MM.1S (cell line): ENCODE data around the gene ERICH6.

Source experiments
- DNase-seq: peaks from one replicate; pipeline ENCODE4 v3.0.0-alpha.2; 2015
- H2AFZ ChIP-seq: fragments of 300-600 bp; sonication (generic); 2 replicates; pipeline ENCODE4 v1.6.0; 2016; ENCODE audit warnings: antibody characterized with exemption, low read length
- H3F3A ChIP-seq: fragments of 300-600 bp; sonication (generic); 2 replicates; pipeline ENCODE4 v1.6.1; 2016; ENCODE audit warnings: mild to moderate bottlenecking, antibody characterized with exemption, low read length, moderate library complexity, mixed read lengths; ENCODE audit not compliant: insufficient read depth
- H3K27ac ChIP-seq: fragments of 300-600 bp; sonication (generic); 2 replicates; pipeline ENCODE4 v1.5.1; 2016; ENCODE audit warnings: mild to moderate bottlenecking, low read length
- H3K27me3 ChIP-seq: fragments of 300-600 bp; sonication (generic); replicated peaks from 2 replicates; pipeline ENCODE4 v1.6.0; 2016; ENCODE audit warnings: low read length; ENCODE audit not compliant: insufficient read depth
- H3K36me3 ChIP-seq: fragments of 300-600 bp; sonication (generic); replicated peaks from 2 replicates; pipeline ENCODE4 v1.6.1; 2016; ENCODE audit warnings: mild to moderate bottlenecking, low read length, mixed read lengths; ENCODE audit not compliant: insufficient read depth
- H3K4me1 ChIP-seq: fragments of 300-600 bp; sonication (generic); 2 replicates; pipeline ENCODE4 v1.6.1; 2016; ENCODE audit warnings: low read length, mixed read lengths
- H3K4me2 ChIP-seq: fragments of 300-600 bp; sonication (generic); 2 replicates; pipeline ENCODE4 v1.6.0; 2016; ENCODE audit warnings: low read depth, low read length
- H3K4me3 ChIP-seq: fragments of 300-600 bp; sonication (generic); 2 replicates; pipeline ENCODE4 v1.5.1; 2016; ENCODE audit warnings: low read length, mixed read lengths
- H3K79me2 ChIP-seq: fragments of 300-600 bp; sonication (generic); 2 replicates; pipeline ENCODE4 v1.6.1; 2016; ENCODE audit warnings: mixed run types, low read length, mixed read lengths
- H3K9ac ChIP-seq: fragments of 300-600 bp; sonication (generic); 2 replicates; pipeline ENCODE4 v1.6.1; 2016; ENCODE audit warnings: low read length, mixed read lengths
- H3K9me2 ChIP-seq: fragments of 300-600 bp; sonication (generic); replicated peaks from 2 replicates; pipeline ENCODE4 v1.6.1; 2016; ENCODE audit warnings: mild to moderate bottlenecking, low read length, mixed read lengths; ENCODE audit not compliant: insufficient read depth
- H3K9me3 ChIP-seq: fragments of 300-600 bp; sonication (generic); replicated peaks from 2 replicates; pipeline ENCODE4 v1.6.1; 2016; ENCODE audit warnings: mild to moderate bottlenecking, low read length, mixed read lengths; ENCODE audit not compliant: insufficient read depth
- H4K20me1 ChIP-seq: fragments of 300-600 bp; sonication (generic); 2 replicates; pipeline ENCODE4 v1.6.1; 2016; ENCODE audit warnings: mild to moderate bottlenecking, low read length, moderate library complexity, mixed read lengths; ENCODE audit not compliant: insufficient read depth
- EZH2 ChIP-seq: fragments of 300-600 bp; sonication (generic); optimal IDR thresholded peaks from 2 replicates; pipeline ENCODE3; 2017; ENCODE audit warnings: low read depth, mild to moderate bottlenecking, antibody characterized with exemption, low read length, mixed read lengths
- EZH2phosphoT487 ChIP-seq: fragments of 300-600 bp; sonication (generic); IDR thresholded peaks from 2 replicates; pipeline ENCODE4 v1.6.1; 2018; ENCODE audit warnings: antibody characterized with exemption, low read length
- TF ChIP-seq, protein P1 (sequence below): fragments of 300-600 bp; sonication (generic); IDR thresholded peaks from 2 replicates; pipeline ENCODE4 v1.5.1; 2016; ENCODE audit warnings: antibody characterized with exemption, low read length, mixed read lengths

ERICH6 gene

DNA sequence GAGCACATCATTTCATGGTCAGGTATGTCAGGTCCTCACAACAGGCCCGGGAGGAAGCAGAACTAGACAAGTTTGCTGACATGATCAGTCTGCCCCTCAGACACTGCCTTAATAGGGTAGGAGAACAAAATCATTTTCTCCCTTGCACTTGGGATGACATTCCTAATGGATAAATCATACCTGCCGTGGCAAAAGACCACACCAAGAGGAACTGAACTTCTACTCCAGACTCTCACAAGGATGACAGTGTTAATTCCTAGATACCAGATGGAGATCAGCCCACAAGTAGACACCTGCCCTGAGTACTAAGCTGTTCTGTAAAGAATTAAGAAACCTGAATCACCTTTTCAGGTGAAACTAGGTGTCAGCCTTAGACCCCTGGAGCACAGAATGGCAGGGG, 39.8 kb upstream of the ERICH6 start:
- H4K20me1 ChIP-seq: peaks cover 43% of the 10 kb centered on the region
- H3K9ac ChIP-seq: no peak overlapping the region

GRCh38 chr3:150742679-150743078, 39.0 kb upstream of the ERICH6 start:
- Histone ChIP-seq H3F3A (no peaks in the 10 kb centered on the region), H2AFZ (no peak overlapping the region), H3K79me2 (peaks cover 72% of the 10 kb centered on the region), H3K9me3 (no peaks in the 10 kb centered on the region), H3K4me1 (peaks cover 21% of the 10 kb centered on the region), H3K36me3 (peaks cover 6% of the 10 kb centered on the region), H3K9me2 (no peaks in the 10 kb centered on the region), H3K27ac (no peak overlapping the region), H3K9ac (no peak overlapping the region), H3K27me3 (no peaks in the 10 kb centered on the region), H4K20me1 (peaks cover 39% of the 10 kb centered on the region), H3K4me2 (no peak overlapping the region), H3K4me3 (no peak overlapping the region)
- no peak for DNase-seq
- TF ChIP-seq EZH2: no peak
- TF ChIP-seq EZH2phosphoT487: no peak
- TF ChIP-seq, protein P1, sequence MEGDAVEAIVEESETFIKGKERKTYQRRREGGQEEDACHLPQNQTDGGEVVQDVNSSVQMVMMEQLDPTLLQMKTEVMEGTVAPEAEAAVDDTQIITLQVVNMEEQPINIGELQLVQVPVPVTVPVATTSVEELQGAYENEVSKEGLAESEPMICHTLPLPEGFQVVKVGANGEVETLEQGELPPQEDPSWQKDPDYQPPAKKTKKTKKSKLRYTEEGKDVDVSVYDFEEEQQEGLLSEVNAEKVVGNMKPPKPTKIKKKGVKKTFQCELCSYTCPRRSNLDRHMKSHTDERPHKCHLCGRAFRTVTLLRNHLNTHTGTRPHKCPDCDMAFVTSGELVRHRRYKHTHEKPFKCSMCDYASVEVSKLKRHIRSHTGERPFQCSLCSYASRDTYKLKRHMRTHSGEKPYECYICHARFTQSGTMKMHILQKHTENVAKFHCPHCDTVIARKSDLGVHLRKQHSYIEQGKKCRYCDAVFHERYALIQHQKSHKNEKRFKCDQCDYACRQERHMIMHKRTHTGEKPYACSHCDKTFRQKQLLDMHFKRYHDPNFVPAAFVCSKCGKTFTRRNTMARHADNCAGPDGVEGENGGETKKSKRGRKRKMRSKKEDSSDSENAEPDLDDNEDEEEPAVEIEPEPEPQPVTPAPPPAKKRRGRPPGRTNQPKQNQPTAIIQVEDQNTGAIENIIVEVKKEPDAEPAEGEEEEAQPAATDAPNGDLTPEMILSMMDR: no peak

More for the DNA sequence above, 39.8 kb upstream of the ERICH6 start:
- no peak overlapping the region for H3K27ac ChIP-seq
- H2AFZ ChIP-seq: no peak overlapping the region
- H3K9me2 ChIP-seq: no peaks in the 10 kb centered on the region
- TF ChIP-seq EZH2 (no peak), EZH2phosphoT487 (no peak)
- TF ChIP-seq, protein P1: no peak
- no peaks in the 10 kb centered on the region for H3K27me3 ChIP-seq
- H3K4me3 ChIP-seq: no peak overlapping the region
- no peak overlapping the region for H3K4me2 ChIP-seq
- H3F3A ChIP-seq: no peaks in the 10 kb centered on the region
- H3K79me2 ChIP-seq: peaks cover 80% of the 10 kb centered on the region
- H3K9me3 ChIP-seq: no peaks in the 10 kb centered on the region
- H3K36me3 ChIP-seq: peaks cover 6% of the 10 kb centered on the region
- DNase-seq: no peak
- peaks cover 21% of the 10 kb centered on the region for H3K4me1 ChIP-seq

DNA sequence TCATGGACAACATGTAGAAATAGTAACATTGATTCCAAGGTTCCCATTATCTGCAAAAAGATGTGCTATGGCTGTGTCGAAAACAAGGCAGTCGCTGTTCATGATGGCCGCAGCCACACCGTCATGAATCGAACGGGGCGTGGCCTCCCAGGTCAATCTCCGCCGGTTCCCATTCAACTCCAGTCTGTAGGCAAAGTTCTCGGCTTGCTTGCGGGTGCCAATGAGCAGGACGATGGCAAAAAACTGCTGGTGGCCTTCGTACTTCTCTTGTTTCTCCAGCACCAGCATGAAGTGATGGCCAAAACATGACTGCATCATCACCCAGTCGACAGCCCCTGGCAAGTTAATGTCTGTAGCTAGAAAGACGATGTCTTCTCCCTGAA, 38.4 kb upstream of the ERICH6 start:
- Histone ChIP-seq H3K27me3 (no peaks in the 10 kb centered on the region), H4K20me1 (peaks cover 36% of the 10 kb centered on the region), H3F3A (no peaks in the 10 kb centered on the region), H3K36me3 (peaks cover 6% of the 10 kb centered on the region), H3K27ac (no peak overlapping the region), H3K9me3 (no peaks in the 10 kb centered on the region), H3K4me3 (no peak overlapping the region), H2AFZ (no peak overlapping the region), H3K9me2 (no peaks in the 10 kb centered on the region), H3K4me1 (peaks cover 21% of the 10 kb centered on the region), H3K79me2 (peaks cover 67% of the 10 kb centered on the region), H3K9ac (no peak overlapping the region), H3K4me2 (no peak overlapping the region)
- DNase-seq: no peak
- TF ChIP-seq, protein P1: no peak
- TF ChIP-seq EZH2: no peak
- TF ChIP-seq EZH2phosphoT487: no peak
